ENCODE data around the gene ZNF138. TPM values are rescaled to one million over a fixed set of nuclear protein-coding genes. Genes with fewer than 3 reads are reported as not detected.

ZNF138 gene
- 32.6 and 61.2 TPM in 2 replicates for total RNA-seq (ENCODE audit: low replicate concordance)

DNA sequence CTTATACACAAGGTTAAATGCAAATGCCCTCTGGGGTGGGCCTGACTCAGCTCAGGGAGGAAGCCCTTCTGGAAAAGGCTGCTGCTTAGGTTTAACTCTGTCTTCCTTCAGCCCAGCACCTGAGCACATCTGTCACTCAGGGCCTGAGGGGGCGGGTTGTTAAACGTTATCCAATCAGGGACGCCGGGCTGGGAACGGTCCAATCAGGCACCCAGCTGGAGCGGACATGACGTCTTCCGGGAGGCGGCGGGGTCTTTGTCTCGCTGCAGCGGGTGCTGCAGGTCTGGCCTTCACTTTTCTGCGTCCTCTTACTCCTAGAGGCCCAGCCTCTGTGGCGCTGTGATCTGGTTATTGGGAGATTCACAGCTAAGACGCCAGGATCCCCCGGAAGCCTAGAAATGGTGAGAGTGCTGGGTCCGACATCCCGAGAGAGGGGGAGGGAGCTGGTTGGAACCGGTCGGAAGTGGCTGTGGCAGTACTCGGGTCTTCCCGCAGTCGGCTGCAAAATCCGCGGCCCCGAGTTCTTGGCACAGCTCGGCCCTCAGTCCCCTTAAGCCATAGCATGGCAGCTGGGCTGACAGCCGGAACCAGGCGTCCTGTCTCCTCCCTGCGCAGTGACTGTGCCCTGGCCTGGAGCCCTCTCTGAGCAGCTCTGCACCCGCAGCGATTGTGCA, at the start of gene ZNF138:
Gene ZNF138 (plus strand): TSS at position 258 of the 674 bp plus-strand sequence. CDS start 141 bp downstream, at position 399.
- Histone ChIP-seq H3K27ac (peak within 1 kb of the TSS; percentile 98), H2AFZ (replicated peaks) (peak within 1 kb of the TSS; percentile 83), H3K4me2 (peak within 1 kb of the TSS; percentile 94), H3K9me3 (ENCODE audit: low read depth) (no peaks in the 10 kb centered on the region), H3K36me3 (no peaks in the 10 kb centered on the region), H3K79me2 (ENCODE audit: low read depth) (peaks cover 50% of the 10 kb centered on the region), H3F3A (ENCODE audit: low read depth) (no peaks in the 10 kb centered on the region), H3K27me3 (no peaks in the 10 kb centered on the region), H3K9ac (peak within 1 kb of the TSS; percentile 99), H4K20me1 (ENCODE audit: low read depth) (peaks cover 4% of the 10 kb centered on the region), H3K4me3 (peak within 1 kb of the TSS; percentile 97), H3K4me1 (peaks cover 12% of the 10 kb centered on the region)
- no peak for TF ChIP-seq EZH2 (IDR thresholded peaks at IDR 0.05)
- H3K4me3 Mint-ChIP-seq = peak within 1 kb of the TSS; percentile 97
- peak; percentile 98 for DNase-seq (ENCODE audit: low spot score)
- peaks cover 12% of the 10 kb centered on the region for H3K4me1 Mint-ChIP-seq
- H3K36me3 Mint-ChIP-seq = peaks cover 29% of the 10 kb centered on the region
- H3K9me3 Mint-ChIP-seq = peaks cover 28% of the 10 kb centered on the region
- no peaks in the 10 kb centered on the region for H3K27me3 Mint-ChIP-seq (ENCODE audit: insufficient read depth, low read depth)
- H3K27ac Mint-ChIP-seq = peak within 1 kb of the TSS; percentile 99

GRCh38 chr7:64744680-64745079, 49.5 kb upstream of the ZNF138 start:
- Histone ChIP-seq H3K4me3 (no peak overlapping the region), H3K4me2 (no peak overlapping the region), H3F3A (ENCODE audit: low read depth) (no peaks in the 10 kb centered on the region), H4K20me1 (ENCODE audit: low read depth) (no peaks in the 10 kb centered on the region), H3K9ac (no peak overlapping the region), H3K9me3 (ENCODE audit: low read depth) (peaks cover 19% of the 10 kb centered on the region), H3K27ac (no peak overlapping the region), H3K79me2 (ENCODE audit: low read depth) (no peaks in the 10 kb centered on the region), H3K27me3 (no peaks in the 10 kb centered on the region), H2AFZ (replicated peaks) (no peak overlapping the region), H3K36me3 (no peaks in the 10 kb centered on the region), H3K4me1 (no peaks in the 10 kb centered on the region)
- H3K4me3 Mint-ChIP-seq = no peak overlapping the region
- no peaks in the 10 kb centered on the region for H3K36me3 Mint-ChIP-seq
- H3K9me3 Mint-ChIP-seq = peaks cover 21% of the 10 kb centered on the region
- DNase-seq (ENCODE audit: low spot score) = no peak
- H3K27ac Mint-ChIP-seq = no peak overlapping the region
- H3K27me3 Mint-ChIP-seq (ENCODE audit: insufficient read depth, low read depth) = peaks cover 2% of the 10 kb centered on the region
- H3K4me1 Mint-ChIP-seq = no peaks in the 10 kb centered on the region
- TF ChIP-seq EZH2 (IDR thresholded peaks at IDR 0.05) = no peak
- TF ChIP-seq, protein P1, sequence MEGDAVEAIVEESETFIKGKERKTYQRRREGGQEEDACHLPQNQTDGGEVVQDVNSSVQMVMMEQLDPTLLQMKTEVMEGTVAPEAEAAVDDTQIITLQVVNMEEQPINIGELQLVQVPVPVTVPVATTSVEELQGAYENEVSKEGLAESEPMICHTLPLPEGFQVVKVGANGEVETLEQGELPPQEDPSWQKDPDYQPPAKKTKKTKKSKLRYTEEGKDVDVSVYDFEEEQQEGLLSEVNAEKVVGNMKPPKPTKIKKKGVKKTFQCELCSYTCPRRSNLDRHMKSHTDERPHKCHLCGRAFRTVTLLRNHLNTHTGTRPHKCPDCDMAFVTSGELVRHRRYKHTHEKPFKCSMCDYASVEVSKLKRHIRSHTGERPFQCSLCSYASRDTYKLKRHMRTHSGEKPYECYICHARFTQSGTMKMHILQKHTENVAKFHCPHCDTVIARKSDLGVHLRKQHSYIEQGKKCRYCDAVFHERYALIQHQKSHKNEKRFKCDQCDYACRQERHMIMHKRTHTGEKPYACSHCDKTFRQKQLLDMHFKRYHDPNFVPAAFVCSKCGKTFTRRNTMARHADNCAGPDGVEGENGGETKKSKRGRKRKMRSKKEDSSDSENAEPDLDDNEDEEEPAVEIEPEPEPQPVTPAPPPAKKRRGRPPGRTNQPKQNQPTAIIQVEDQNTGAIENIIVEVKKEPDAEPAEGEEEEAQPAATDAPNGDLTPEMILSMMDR (IDR thresholded peaks at IDR 0.05) = no peak
- no peak for TF ChIP-seq EZH2phosphoT487 (IDR thresholded peaks at IDR 0.05)

- no peak overlapping the region for H3K4me3 Mint-ChIP-seq
- peaks cover 5% of the 10 kb centered on the region for H3K27me3 Mint-ChIP-seq (ENCODE audit: insufficient read depth, low read depth)
- Histone ChIP-seq H3K4me3 (no peak overlapping the region), H3K36me3 (no peaks in the 10 kb centered on the region), H3K9me3 (ENCODE audit: low read depth) (peaks cover 30% of the 10 kb centered on the region), H3K79me2 (ENCODE audit: low read depth) (no peaks in the 10 kb centered on the region), H2AFZ (replicated peaks) (no peak overlapping the region), H3F3A (ENCODE audit: low read depth) (no peaks in the 10 kb centered on the region), H4K20me1 (ENCODE audit: low read depth) (no peaks in the 10 kb centered on the region), H3K4me2 (no peak overlapping the region), H3K4me1 (no peaks in the 10 kb centered on the region), H3K9ac (no peak overlapping the region), H3K27me3 (no peaks in the 10 kb centered on the region), H3K27ac (no peak overlapping the region)
- H3K4me1 Mint-ChIP-seq = no peaks in the 10 kb centered on the region
- H3K36me3 Mint-ChIP-seq = no peaks in the 10 kb centered on the region
- no peak for DNase-seq (ENCODE audit: low spot score)
- TF ChIP-seq EZH2 (IDR thresholded peaks at IDR 0.05) (no peak), EZH2phosphoT487 (IDR thresholded peaks at IDR 0.05) (no peak)
- TF ChIP-seq, protein P1 (IDR thresholded peaks at IDR 0.05) = no peak
- H3K9me3 Mint-ChIP-seq = peaks cover 21% of the 10 kb centered on the region
- no peak overlapping the region for H3K27ac Mint-ChIP-seq
Measured at GRCh38 chr7:64747802-64748201, 46.4 kb upstream of the ZNF138 start.

DNA sequence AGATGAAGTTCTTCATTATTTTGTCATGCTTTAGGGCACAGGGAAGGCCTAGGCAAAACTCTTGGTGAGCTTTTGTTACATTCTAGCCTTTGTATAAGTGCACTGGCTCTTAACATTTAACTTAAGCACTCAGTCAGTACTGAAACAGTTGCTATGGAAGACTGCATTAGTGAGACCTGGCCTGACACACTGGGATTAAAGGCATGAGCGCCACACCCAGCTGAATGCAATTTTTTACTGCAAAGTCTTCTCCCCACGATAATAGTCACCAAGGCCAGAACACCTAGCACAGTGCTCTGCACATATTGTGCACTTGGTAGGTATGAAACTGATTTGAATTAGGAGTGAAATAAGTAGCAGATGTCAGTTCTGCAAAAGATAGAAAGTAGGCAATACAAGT, 41.2 kb upstream of the ZNF138 start:
- no peak overlapping the region for H3K4me3 ChIP-seq
- no peaks in the 10 kb centered on the region for H3K27me3 ChIP-seq
- no peaks in the 10 kb centered on the region for H3K36me3 Mint-ChIP-seq
- H3F3A ChIP-seq (ENCODE audit: low read depth) = no peaks in the 10 kb centered on the region
- H4K20me1 ChIP-seq (ENCODE audit: low read depth) = no peaks in the 10 kb centered on the region
- no peaks in the 10 kb centered on the region for H3K36me3 ChIP-seq
- no peak overlapping the region for H2AFZ ChIP-seq (replicated peaks)
- H3K9me3 ChIP-seq (ENCODE audit: low read depth) = peaks cover 26% of the 10 kb centered on the region
- H3K4me2 ChIP-seq = no peak overlapping the region
- no peak overlapping the region for H3K9ac ChIP-seq
- no peak overlapping the region for H3K27ac Mint-ChIP-seq
- H3K9me3 Mint-ChIP-seq = peaks cover 8% of the 10 kb centered on the region
- no peaks in the 10 kb centered on the region for H3K4me1 Mint-ChIP-seq
- peaks cover 3% of the 10 kb centered on the region for H3K27me3 Mint-ChIP-seq (ENCODE audit: insufficient read depth, low read depth)
- TF ChIP-seq EZH2phosphoT487 (IDR thresholded peaks at IDR 0.05) = no peak
- H3K4me3 Mint-ChIP-seq = no peak overlapping the region
- no peaks in the 10 kb centered on the region for H3K4me1 ChIP-seq
- H3K79me2 ChIP-seq (ENCODE audit: low read depth) = no peaks in the 10 kb centered on the region
- no peak for DNase-seq (ENCODE audit: low spot score)
- no peak overlapping the region for H3K27ac ChIP-seq
